HepG2 (cell line): Measurements from ENCODE around the gene CCDC85C. TPM values are rescaled to one million over a fixed set of nuclear protein-coding genes. Genes with fewer than 3 reads are reported as not detected.

Source experiments
- ARID3A ChIP-seq: IDR thresholded peaks from 2 replicates; pipeline ENCODE4 v1.6.1; 2012; ENCODE audit warnings: low read depth, low read length, improper control_type of control experiment
- ARNT2 ChIP-seq: sonication (generic); formaldehyde crosslinking; IDR thresholded peaks from 2 replicates; pipeline ENCODE4 v1.8.0; 2022; ENCODE audit warnings: mild to moderate bottlenecking, low read depth, missing genetic modification reagents, moderate library complexity
- ARNTL ChIP-seq: sonication (generic); formaldehyde crosslinking; IDR thresholded peaks from 2 replicates; pipeline ENCODE4 v1.4.0; 2020; ENCODE audit warnings: mild to moderate bottlenecking, missing genetic modification reagents
- MTF1 ChIP-seq: sonication (generic); formaldehyde crosslinking; IDR thresholded peaks from 2 replicates; pipeline ENCODE4 v1.5.0; 2020; ENCODE audit warnings: missing genetic modification reagents
- MXD3 ChIP-seq: IDR thresholded peaks from 2 replicates; pipeline ENCODE4 v1.6.1; 2016; ENCODE audit warnings: mild to moderate bottlenecking, missing biosample characterization, missing genetic modification reagents
- NBN ChIP-seq: fragments of 450-650 bp; conservative IDR thresholded peaks from 2 replicates; pipeline ENCODE4 v1.6.1; 2017
- NFATC3 ChIP-seq: sonication (generic); formaldehyde crosslinking; IDR thresholded peaks from 2 replicates; pipeline ENCODE4 v1.5.1; 2020; ENCODE audit warnings: mild to moderate bottlenecking, missing genetic modification reagents
- NFE2L1 ChIP-seq: sonication (generic); formaldehyde crosslinking; IDR thresholded peaks from 2 replicates; pipeline ENCODE4 v1.4.0; 2020; ENCODE audit warnings: missing genetic modification reagents, mild to moderate bottlenecking, borderline replicate concordance
- ONECUT2 ChIP-seq: sonication (generic); formaldehyde crosslinking; IDR thresholded peaks from 2 replicates; pipeline ENCODE4 v1.4.0; 2020; ENCODE audit warnings: missing genetic modification reagents
- PTBP1 ChIP-seq: fragments of 200-400 bp; formaldehyde crosslinking; IDR thresholded peaks from 2 replicates; pipeline ENCODE4 v1.6.1; 2018; ENCODE audit warnings: low read length, low read depth; ENCODE audit not compliant: poor library complexity, severe bottlenecking
- TCF7L2 ChIP-seq: IDR thresholded peaks from 2 replicates; pipeline ENCODE4 v1.6.1; 2011; ENCODE audit warnings: mild to moderate bottlenecking, low read depth, low read length, moderate library complexity
- USF2 ChIP-seq, 2 experiments: sonication (generic) in 1 of 2; formaldehyde crosslinking in 1 of 2; IDR thresholded peaks; 2 replicates each; pipeline versions ENCODE4 v1.5.1 to v1.6.1; 2011 to 2020; ENCODE audit warnings: borderline replicate concordance in 1 of 2, low read depth in 1 of 2, low read length in 1 of 2, mild to moderate bottlenecking in 1 of 2, missing genetic modification reagents in 1 of 2, moderate library complexity in 1 of 2
- ZNF432 ChIP-seq: sonication (generic); formaldehyde crosslinking; IDR thresholded peaks from 2 replicates; pipeline ENCODE4 v1.5.0; 2020; ENCODE audit warnings: missing genetic modification reagents, mild to moderate bottlenecking, borderline replicate concordance
- ZNF530 ChIP-seq: sonication (generic); formaldehyde crosslinking; IDR thresholded peaks from 2 replicates; pipeline ENCODE4 v1.5.0; 2020; ENCODE audit warnings: low read depth, mild to moderate bottlenecking, missing genetic modification reagents
- ZNF547 ChIP-seq: sonication (generic); formaldehyde crosslinking; IDR thresholded peaks from 2 replicates; pipeline ENCODE4 v1.5.1; 2020; ENCODE audit warnings: mild to moderate bottlenecking, missing genetic modification reagents
- ZNF557 ChIP-seq: sonication (generic); formaldehyde crosslinking; IDR thresholded peaks from 2 replicates; pipeline ENCODE4 v1.4.0; 2020; ENCODE audit warnings: missing genetic modification reagents
- ZNF674 ChIP-seq: sonication (generic); formaldehyde crosslinking; IDR thresholded peaks from 2 replicates; pipeline ENCODE4 v1.5.0; 2020; ENCODE audit warnings: low read depth, mild to moderate bottlenecking, missing genetic modification reagents
- ZSCAN21 ChIP-seq: sonication (generic); formaldehyde crosslinking; IDR thresholded peaks from 2 replicates; pipeline ENCODE4 v1.8.0; 2022; ENCODE audit warnings: mild to moderate bottlenecking, missing genetic modification reagents, moderate library complexity, borderline replicate concordance
- polyA plus RNA-seq, 8 experiments: library from polyadenylated mRNA; depleted of rRNA in 3 of 8; stranded (reverse) in 7 of 8; unstranded in 1 of 8; fragments of >200 nt; fragmentation: Illumina TruSeq in 4 of 8; extraction: Trizol in 4 of 8; gene quantifications; 2 replicates each; pipeline versions ENCODE4 v1.2.1 to v1.2.3, GENCODE V29; 2011 to 2016; ENCODE audit warnings: low read depth in 4 of 8, missing spikeins in 1 of 8, mixed read lengths in 1 of 8; ENCODE audit not compliant: insufficient read depth in 1 of 8
- total RNA-seq, 5 experiments: library from RNA; depleted of rRNA; stranded (reverse); fragments of >200 nt; fragmentation: Illumina TruSeq; extraction: Trizol; gene quantifications; 2 replicates each; pipeline ENCODE4 v1.2.3, GENCODE V29; 2016; ENCODE audit warnings: low read depth in 1 of 5
- TF ChIP-seq, protein P1 (sequence below): sonication (generic); formaldehyde crosslinking; IDR thresholded peaks from 2 replicates; pipeline ENCODE4 v1.5.0; 2020; ENCODE audit warnings: missing genetic modification reagents
- TF ChIP-seq, protein P2 (sequence below): sonication (generic); formaldehyde crosslinking; IDR thresholded peaks from 2 replicates; pipeline ENCODE4 v1.4.0; 2020; ENCODE audit warnings: low read depth, missing genetic modification reagents

Gene CCDC85C
- total and polyA plus RNA-seq, 2 of the 13 experiments (the other 11 are each of a cell fraction or from before 2014, with no cell fraction given), result 18.8 to 43.8 TPM

GRCh38 chr14:99552572-99553216 lies 51.3 kb downstream of the CCDC85C start (continued):
- peak; percentile 81 for TF ChIP-seq USF2 (IDR thresholded peaks at IDR 0.05; ENCODE audit: low read depth, low read length)
- peak; percentile 80; the same call in 1 of the 2 replicates for TF ChIP-seq USF2 (CRISPR knock-in tag; IDR thresholded peaks at IDR 0.05; ENCODE audit: borderline replicate concordance)
- no peak for TF ChIP-seq TCF7L2
- peak; percentile 82; the same call in 1 of the 2 replicates for TF ChIP-seq ZSCAN21 (CRISPR knock-in tag)
- peak; percentile 99 for TF ChIP-seq ARNTL (CRISPR knock-in tag)
- TF ChIP-seq NFATC3 (CRISPR knock-in tag), result no peak
- no peak for TF ChIP-seq PTBP1
- no peak for TF ChIP-seq ZNF432 (CRISPR knock-in tag)
- TF ChIP-seq MXD3 (CRISPR knock-in tag), result peak; percentile 36; the same call in 1 of the 2 replicates
- TF ChIP-seq NFE2L1 (CRISPR knock-in tag), result no peak
- TF ChIP-seq ZNF547 (CRISPR knock-in tag), result no peak
- TF ChIP-seq ONECUT2 (CRISPR knock-in tag), result no peak
- TF ChIP-seq NBN, result no peak
- TF ChIP-seq ZNF530 (CRISPR knock-in tag), result no peak
- no peak for TF ChIP-seq ZNF557
- peak; percentile 56; the same call in 1 of the 2 replicates for TF ChIP-seq ARNT2
- peak; percentile 30; the same call in 1 of the 2 replicates for TF ChIP-seq ARID3A
- TF ChIP-seq, protein P1, sequence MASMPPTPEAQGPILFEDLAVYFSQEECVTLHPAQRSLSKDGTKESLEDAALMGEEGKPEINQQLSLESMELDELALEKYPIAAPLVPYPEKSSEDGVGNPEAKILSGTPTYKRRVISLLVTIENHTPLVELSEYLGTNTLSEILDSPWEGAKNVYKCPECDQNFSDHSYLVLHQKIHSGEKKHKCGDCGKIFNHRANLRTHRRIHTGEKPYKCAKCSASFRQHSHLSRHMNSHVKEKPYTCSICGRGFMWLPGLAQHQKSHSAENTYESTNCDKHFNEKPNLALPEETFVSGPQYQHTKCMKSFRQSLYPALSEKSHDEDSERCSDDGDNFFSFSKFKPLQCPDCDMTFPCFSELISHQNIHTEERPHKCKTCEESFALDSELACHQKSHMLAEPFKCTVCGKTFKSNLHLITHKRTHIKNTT (CRISPR knock-in tag), result no peak
- TF ChIP-seq, protein P2, sequence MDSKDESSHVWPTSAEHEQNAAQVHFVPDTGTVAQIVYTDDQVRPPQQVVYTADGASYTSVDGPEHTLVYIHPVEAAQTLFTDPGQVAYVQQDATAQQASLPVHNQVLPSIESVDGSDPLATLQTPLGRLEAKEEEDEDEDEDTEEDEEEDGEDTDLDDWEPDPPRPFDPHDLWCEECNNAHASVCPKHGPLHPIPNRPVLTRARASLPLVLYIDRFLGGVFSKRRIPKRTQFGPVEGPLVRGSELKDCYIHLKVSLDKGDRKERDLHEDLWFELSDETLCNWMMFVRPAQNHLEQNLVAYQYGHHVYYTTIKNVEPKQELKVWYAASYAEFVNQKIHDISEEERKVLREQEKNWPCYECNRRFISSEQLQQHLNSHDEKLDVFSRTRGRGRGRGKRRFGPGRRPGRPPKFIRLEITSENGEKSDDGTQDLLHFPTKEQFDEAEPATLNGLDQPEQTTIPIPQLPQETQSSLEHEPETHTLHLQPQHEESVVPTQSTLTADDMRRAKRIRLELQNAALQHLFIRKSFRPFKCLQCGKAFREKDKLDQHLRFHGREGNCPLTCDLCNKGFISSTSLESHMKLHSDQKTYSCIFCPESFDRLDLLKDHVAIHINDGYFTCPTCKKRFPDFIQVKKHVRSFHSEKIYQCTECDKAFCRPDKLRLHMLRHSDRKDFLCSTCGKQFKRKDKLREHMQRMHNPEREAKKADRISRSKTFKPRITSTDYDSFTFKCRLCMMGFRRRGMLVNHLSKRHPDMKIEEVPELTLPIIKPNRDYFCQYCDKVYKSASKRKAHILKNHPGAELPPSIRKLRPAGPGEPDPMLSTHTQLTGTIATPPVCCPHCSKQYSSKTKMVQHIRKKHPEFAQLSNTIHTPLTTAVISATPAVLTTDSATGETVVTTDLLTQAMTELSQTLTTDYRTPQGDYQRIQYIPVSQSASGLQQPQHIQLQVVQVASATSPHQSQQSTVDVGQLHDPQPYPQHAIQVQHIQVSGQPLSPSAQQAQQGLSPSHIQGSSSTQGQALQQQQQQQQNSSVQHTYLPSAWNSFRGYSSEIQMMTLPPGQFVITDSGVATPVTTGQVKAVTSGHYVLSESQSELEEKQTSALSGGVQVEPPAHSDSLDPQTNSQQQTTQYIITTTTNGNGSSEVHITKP (CRISPR knock-in tag), result peak; percentile 91; the same call in 1 of the 2 replicates
- TF ChIP-seq ZNF674 (CRISPR knock-in tag), result peak; percentile 71; the same call in 1 of the 2 replicates
- no peak for TF ChIP-seq MTF1 (CRISPR knock-in tag)
